ENCODE measurements around the gene CMSS1.
"Not testable (repeated sequence)": the region's sequence is repeated elsewhere in the genome, so short reads cannot be mapped to it uniquely, and the experiment has no call there.

CMSS1 gene

DNA sequence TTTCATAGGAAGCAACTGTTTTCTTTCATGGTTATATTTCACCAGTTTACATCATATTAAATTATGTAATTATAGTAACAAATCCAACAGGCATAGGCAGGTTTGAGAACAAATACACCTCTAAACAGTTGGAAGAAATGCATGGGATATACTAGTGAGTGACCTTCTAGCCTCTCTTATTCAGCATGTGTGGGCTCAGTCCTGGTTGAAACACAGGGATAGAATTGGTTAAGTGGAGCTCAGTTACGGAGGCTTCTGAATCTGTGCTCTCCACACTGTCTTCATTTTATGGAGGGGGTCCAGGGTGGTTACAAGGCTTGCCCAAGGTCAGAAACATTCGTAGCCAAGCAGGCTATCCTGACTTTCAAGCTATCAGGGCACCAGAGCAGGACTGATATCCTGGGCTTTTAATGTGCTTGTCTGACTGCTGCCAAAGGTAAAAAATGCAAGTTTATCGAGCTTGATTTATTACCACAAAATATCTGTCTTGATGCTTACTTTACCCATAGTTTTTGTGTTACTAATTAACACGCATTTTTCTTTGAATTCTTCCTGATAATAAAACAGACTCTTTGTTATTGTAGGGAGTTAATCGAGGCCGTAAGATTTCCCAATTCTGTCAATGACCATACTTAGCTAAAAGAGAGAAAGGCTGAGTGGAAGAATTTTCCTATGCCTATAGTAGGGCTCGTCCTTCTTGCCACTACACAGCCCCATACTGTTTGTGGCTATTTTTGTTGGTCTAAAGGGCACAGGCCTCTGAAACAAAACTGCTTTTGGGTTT, 207.1 kb downstream of the CMSS1 start:
- DNase-seq (ENCODE audit: low read depth in 2 of 2) = no peak

DNA sequence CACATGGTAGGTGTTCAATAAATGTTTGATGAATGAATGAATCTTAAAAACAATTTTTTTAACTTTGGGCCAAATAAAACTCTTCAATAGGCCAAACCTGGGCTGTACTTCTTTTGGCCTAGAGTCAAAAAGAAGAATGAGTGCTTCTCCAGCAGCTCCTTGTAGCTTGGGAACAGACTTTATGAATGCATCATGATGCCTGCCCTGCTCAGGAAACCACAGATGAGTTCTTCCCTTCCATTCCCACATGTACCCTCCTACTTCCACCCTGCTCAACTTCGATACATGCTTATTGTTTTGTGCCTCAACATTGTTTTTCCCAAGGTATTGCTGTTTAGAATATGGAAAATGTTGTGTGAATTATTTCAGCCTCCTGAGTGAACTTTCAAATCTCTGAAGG, 209.7 kb downstream of the CMSS1 start:
- no peak for DNase-seq (ENCODE audit: low read depth in 2 of 2)

DNA sequence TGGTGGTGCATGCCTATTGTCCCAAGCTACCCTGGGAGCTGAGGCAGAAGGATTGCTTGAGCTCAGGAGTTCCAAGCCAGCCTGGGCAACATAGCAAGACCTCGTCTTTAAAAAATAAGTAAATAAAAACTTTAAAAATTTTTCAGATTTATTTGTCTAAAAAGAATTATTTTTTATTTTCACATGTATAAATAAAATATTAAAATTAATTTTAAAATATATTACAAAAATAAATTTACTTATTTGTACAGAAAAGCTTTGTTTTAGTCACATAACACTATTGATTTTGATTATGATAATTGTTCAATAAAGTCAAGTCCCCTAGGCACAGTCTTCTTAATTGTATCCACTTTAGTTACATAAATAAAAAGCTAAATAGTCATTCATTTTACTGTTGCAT, 211.4 kb downstream of the CMSS1 start:
- no peak for DNase-seq (ENCODE audit: low read depth in 2 of 2)

DNA sequence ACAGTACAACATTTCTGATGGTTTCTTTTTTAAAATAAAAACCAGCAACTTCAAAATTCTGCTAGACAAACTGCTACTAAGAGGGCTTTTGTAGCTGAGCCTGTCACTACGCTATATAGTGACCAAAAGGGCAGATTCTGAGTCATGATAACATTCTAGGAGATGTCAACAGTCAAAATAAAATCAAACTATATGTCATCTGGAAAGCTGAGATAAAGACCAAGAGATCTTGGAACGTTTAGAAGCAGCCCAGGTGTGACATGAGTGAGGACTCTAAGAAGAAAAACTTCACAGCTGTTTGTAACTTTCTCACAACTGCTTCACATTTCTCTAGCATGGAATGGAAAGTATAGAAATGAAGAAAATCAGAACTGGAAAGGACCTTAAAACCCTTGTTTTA, 212.0 kb downstream of the CMSS1 start:
- no peak for DNase-seq (ENCODE audit: low read depth in 2 of 2)

DNA sequence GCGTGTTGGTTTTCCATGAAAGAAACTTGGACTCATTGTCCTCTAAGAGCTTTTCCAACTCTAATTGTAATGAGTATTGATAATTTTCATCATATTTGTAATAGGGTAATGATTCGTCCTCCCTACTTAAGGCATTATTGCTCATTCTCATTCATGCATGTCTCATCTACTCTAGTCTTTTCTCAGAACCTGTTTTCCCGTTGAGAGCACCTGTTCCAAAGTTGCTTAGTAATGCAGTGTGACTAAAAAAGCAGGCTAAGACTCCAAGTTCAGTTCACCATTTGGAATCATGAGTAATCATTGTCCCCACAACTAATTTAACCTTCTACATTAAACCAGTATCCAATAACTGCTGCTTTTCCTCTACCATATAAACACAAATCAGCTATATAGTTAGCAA, 212.7 kb downstream of the CMSS1 start:
- DNase-seq (ENCODE audit: low read depth in 2 of 2) = no peak

DNA sequence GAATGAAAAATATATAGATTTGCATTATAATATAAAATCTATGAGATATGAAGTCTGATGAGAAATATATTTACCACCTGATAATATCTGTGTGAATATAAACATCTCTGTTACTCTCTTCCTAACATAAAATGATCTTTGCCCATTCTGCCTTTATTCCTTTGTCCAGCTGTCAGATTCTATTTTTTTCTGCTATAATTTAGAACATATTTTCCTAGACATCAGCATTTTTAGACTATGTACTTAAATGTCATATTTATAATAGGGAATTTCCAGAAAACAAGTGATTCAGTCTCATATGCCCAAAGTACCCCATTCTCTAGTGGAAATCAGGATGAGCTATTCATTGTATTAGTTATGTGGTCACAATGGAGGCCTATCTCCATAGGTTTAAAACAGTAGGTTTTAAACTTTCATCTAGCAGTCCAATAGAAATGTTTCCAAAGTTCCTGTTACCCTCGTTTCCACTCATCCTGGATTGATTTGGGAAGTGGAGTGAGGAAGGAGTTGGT, 213.3 kb downstream of the CMSS1 start:
- no peak for DNase-seq (ENCODE audit: low read depth in 2 of 2)

DNA sequence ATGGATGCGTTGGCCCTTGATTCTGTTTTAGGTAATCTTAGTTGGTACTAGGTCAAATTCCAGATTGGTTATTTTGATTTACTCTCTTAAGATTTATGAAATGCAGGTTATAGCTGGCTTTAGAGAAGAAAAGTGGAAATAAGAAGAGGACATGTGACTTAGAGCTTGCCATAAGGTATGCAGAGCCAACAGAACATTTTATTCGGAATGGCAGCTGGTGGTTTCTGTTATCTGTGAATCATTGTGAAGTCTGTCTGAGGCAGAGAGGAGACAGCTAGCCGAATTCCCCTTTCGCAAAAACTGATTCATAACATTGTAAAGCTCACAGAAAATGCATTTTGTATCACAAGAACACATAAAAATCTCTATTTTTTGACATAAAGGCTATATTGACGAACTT, 214.6 kb downstream of the CMSS1 start:
- DNase-seq (ENCODE audit: low read depth in 2 of 2) = no peak

DNA sequence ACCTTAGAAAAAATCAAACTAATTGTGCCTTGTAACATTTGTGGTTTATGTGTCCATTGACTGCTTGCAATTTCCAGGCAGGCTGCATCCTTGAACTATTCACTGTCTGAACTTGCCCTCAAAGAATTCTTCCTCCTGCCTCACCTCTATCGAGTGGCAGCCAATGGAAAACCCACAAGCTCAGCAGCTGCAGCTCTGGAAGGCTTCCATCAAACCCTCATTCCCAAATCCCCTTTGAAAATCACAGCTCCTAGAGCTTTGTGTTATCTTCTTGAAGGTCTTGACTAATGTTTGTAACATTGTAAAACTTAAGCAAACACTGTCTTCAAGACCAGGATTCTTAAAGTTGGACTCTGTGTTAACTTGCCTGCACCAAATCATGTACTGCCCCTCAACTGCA, 215.5 kb downstream of the CMSS1 start:
- no peak for DNase-seq (ENCODE audit: low read depth in 2 of 2)

DNA sequence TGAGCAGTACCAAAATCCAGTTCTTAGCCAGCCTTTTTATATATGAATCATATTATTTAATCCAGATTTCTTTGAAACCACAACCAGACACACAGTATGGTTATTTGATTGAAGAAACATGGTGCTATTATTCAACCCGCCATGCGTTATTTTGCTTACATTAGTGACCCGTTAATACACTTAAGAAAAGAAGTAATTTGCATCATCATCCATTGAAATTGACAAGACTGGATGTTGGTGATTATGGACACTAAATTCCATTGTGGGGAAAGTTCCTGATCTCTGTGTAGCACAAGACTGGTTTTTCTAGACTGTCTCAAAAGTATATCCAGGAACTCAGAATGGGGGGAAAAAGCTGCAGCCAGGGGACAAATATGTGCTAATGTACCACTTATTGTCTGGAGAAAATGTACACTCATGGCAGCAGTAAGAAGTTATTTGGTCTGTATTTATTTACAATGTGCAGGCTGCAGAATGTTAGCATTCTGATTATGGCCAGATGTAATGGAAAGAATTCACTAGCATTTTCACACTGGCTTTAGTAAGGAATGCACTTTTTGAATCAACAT, 216.3 kb downstream of the CMSS1 start:
- DNase-seq (ENCODE audit: low read depth in 2 of 2) = no peak

DNA sequence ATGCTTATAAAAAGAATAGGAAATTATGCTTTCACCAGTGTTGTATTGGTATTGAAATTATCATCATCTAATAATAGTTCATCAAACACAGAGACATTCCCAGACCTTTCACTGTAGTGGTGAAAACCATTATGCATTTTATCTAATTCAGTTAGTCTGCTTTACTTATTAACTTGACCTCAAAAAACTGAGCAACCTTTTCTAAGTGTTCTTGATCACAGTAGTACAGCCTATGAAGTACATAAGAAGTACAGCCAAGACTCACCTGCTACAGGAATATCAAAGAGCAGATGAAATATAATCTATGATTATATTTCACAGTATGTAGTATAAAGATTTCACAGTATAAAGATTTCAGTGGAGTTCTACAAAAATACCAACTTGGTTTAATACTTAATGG, 221.4 kb downstream of the CMSS1 start:
- no peak for DNase-seq (ENCODE audit: low read depth in 2 of 2)

DNA sequence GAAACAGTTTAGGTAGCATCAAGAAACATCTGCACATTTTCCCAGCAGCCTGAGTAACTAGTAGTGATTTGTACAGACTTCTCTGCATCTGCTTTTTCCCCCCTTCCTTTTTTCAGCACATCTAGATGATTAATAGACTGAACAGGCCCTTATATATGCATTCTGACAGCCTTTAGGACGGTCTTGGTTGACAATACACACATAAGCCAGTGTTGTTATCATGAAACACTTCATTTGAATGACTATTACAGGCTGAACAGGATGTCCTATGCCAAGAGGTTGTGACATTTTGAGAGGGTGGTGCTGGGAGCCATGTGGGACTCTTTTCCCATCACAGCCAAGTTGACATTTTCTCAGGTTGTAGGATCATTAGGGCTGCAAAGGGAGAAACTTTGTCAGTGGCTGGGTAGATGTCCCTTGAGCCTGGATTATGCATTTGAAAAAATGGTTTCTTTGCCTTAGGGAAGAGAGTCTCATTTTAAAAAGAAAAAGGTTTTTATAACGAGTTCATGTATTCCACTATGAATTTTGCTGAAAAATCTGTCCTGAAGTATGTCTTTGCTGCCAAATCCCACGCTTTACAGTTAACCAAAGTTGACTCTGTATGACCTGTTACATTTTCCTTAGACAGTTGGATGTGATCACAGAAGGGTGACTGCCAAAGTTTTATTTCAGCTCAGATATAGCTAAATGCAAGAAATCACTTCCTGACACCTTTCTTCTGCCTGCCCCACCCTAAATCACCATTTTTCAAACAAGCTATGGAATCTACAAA, 223.0 kb downstream of the CMSS1 start:
- DNase-seq (ENCODE audit: low read depth in 2 of 2) = no peak

DNA sequence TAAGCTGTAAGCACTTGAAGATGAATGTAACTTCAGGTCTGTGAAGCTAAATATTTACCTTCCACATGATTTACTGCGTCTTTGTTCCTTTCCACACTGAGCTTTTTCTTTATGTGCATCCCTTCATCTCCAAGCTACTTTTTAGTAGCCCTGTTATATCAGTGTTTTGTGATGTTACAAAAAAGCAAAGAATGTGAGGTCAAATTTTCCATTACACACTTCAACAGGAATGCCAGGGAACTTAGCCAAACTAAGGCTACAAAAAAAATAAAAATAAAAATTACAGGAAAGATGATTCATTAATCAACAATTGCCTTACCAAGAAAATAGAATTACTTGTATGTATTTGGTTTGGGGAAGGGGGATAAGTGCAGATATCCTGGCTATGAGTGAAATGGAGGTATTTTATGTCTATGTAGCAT, 223.7 kb downstream of the CMSS1 start:
- no peak for DNase-seq (ENCODE audit: low read depth in 2 of 2)

DNA sequence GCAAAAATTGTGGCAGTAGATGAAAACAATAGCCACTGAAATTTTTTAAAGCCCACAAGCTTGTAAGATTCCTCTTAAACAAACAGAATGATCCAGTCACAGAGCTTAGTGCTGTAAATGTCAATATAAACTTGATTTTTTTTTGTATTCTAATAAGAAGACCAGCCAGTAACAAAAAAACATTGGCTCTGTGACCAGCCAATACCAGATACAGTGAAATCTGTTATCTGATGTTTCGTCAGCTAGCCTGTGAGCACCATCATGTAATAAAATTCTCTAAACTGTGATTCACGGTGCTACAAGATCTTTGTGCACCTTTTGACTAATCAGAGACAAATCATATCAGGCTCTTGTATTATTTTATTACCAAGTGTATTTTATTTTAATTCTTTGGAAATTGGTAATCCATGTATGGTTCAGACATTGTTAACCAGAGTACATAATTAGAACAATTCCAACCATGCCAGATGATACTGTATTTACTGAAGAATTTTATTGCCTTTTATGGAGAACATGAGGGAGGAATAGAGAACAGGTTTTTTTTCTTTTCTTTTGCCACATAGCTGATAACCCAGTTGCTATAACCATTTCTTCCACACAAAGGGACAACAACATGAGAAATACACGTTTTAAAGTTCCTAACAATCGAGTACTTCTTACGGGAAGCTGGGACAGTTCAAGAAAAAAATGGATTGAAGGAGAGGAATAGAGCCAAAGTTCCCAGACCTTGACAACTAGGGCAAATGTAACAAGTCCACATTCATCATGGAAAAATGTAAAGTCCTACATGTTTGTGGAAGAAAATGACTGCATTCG, 224.7 kb downstream of the CMSS1 start:
- no peak for DNase-seq (ENCODE audit: low read depth in 2 of 2)

DNA sequence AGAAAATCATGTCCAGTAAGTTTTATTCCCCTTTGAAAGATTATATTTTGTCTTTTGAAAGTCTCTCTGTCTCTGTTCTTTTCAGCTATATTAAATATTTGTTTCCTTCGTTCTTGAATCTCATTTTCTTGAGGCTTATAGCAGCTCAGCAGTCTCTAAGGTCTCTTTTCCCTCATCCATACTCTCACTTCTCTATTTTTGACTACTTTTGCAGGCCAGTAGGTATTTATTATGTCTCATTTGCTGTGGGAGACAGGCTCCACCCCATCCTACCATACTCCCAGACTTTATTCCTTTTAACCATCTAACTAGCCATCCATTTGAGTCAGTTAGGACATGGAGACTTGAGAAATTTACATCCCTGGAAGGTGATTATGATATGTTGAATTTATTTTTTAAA, 225.6 kb downstream of the CMSS1 start:
- DNase-seq (ENCODE audit: low read depth in 2 of 2) = no peak

DNA sequence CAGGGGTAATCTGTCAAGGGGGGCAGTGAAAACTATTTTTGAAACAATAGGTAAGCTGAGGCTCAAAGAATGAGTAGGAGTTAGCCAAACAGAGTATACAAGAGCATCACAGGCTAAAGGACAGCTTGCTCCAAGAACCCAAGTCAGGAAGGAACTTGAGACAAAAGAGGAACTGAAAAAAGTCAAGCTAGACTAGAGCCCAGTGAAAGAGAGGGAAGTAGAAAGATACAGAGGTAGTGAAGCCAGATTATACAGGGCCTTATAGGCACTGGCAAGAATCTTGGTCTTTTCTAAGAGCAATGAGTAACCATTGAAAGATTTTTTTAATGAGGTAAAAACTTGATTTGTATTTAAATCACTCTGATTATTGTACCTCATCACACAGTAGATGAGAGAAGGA, 226.7 kb downstream of the CMSS1 start:
- no peak for DNase-seq (ENCODE audit: low read depth in 2 of 2)

DNA sequence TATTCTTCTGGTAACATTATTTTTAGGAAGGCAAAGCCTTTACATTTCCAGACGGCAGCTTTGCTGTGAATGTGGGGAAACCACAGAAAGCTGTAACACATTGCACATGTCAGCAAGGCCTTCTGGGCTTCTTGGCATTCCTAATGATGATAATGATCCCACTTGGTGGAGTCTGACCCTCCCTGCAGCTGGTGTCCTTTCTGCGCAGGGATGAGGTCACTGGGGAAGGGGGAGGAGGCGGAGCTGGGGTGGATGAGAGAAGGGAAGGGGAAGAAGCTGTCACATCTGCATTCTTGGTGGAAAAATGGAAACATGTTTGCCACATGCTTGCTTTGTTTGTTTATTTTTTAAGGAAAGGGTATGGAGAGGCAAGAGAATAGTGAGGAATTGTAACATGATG, 228.0 kb downstream of the CMSS1 start:
- DNase-seq (ENCODE audit: low read depth in 2 of 2) = no peak

DNA sequence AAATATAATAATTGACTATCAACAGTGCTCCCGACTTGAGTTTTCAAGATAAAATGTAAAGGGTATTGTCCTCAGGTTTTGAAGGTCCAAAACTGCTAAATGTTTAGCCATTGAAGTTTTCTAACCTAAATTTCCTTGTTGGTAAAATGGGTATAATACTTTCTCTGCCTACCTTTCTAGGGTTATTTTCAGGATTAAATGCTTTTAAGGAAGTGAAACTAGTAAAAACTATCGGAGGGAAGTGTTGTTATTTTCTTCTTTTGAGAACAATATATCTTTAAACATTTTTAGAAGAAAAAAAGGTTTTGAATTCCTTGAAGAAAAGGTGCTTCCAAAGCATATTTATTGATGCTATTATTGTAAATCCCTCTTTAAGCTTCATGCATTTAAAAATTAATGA, 229.3 kb downstream of the CMSS1 start:
- no peak for DNase-seq (ENCODE audit: low read depth in 2 of 2)

DNA sequence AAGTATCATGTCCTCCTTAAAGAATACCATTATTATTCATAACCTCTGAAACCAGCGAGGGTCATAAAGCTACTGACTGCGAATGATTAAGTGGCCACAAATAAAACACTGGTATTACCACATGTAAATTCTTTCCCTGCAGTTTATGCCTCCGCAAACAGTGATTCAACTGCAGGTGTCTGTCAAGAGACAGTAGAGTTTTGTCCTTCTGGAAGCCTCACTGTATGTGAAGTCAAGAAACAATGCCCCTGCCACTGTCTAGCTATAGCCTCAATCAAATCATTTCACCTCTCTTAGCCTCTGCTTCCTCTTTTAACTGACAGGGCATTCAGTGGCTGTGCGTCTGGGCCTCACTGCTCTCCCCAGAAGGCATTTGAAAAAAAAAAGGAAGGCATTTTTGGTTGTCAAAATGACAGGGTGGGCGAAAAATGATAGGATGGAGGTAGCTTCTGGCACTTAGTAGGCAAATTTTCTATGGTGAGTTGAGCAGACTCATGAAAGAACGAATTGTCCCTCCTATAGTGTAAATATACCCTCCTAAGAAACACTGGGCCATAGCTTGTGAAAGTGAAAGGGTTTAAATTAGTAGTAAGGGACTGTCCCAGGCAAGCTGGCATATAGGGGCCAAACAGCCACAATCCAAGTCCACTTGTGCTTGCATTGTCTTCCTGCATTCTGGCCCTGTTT, 229.9 kb downstream of the CMSS1 start:
- DNase-seq (ENCODE audit: low read depth in 2 of 2) = no peak

DNA sequence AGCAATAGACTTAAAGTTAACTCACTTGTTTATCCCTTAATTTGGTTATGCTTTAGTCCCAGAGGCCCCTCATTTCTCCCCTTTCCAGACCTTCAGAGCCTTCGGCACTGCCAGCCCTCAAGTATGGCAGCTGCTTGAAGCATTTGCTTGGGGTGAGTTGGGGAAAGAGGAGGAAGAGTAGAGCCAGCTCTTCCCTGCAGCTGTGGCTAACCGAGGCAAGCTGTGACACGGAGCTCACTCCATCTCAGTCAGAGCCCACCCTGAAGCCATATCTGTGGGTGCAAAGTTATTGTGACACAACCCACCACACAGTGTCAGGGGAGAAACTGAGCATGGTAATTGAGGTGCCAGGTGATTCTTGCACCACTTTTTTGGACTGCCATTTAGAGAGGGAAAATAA, 230.6 kb downstream of the CMSS1 start:
- no peak for DNase-seq (ENCODE audit: low read depth in 2 of 2)

DNA sequence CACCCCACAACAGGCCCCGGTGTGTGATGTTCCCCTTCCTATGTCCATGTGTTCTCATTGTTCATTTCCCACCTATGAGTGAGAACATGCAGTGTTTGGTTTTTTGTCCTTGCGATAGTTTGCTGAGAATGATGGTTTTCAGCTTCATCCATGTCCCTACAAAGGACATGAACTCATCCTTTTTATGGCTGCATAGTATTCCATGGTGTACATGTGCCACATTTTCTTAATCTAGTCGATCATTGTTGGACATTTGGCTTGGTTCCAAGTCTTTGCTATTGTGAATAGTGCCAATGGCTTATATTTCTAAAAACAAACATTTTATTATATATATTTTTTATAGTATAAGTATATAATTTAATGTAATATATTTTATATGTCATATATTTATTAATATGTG, 233.9 kb downstream of the CMSS1 start:
- not testable (repeated sequence) for DNase-seq (ENCODE audit: low read depth in 2 of 2)

DNA sequence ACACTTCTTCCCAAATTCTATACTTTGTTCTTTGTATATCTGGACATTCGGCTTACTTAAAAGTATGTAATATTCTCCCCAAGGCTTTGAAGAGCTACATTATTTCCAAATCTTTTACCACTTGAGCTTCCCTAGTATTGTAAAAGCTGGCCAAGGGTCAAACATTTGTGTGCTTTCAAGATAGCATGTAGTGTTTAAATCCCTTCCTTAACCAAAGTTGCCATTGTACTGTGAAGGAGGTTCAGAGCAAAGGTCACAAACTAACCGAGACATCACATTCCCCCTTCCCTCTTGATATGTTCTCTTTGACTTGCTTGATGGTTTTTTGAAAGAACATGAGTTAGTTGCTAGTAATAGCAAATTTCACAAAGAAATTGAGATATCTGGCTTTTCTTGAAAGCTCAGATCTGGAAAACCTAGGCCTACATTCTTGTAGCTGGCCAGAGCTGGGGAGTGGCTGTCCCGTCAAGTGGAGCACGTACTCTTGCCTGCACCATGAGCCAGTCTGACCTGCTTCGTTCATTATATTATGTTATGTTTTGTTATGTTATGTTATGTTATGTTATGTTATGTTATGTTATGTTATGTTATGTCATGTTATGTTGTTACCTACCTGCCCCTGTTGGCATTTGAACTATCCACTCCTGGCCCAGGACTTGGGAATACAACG, 236.4 kb downstream of the CMSS1 start:
- no peak for DNase-seq (ENCODE audit: low read depth in 2 of 2)
